ENCODE data around the gene TRPC4. TPM values are rescaled to one million over a fixed set of nuclear protein-coding genes. Genes with fewer than 3 reads are reported as not detected.

The TRPC4 gene
- total RNA-seq, 2 experiments from 2014 or later, result not detected

GRCh38 chr13:37602733-37603381 is 266.7 kb downstream of the TRPC4 start:
- no peaks in the 10 kb centered on the region for H3K27me3 ChIP-seq (ENCODE audit: control insufficient read depth in 1 of 2, insufficient read depth in 2 of 2, low read length in 2 of 2)
- ChIA-PET POLR2A (no interaction called here), CTCF (no interaction called here)
- H3K27me3 Mint-ChIP-seq, result no peaks in the 10 kb centered on the region
- TF ChIP-seq CTCF (IDR thresholded peaks at IDR 0.05), result no peak
- intact Hi-C loops (cut with DNase I, micrococcal nuclease), result no loop called here
- ATAC-seq (ENCODE audit: poor library complexity) (no peak), DNase-seq (no peak)
- H3K36me3 ChIP-seq (ENCODE audit: insufficient read depth, low read length), result no peaks in the 10 kb centered on the region
- H3K36me3 Mint-ChIP-seq (ENCODE audit: low read depth), result no peaks in the 10 kb centered on the region
- H3K9me3 Mint-ChIP-seq, result no peaks in the 10 kb centered on the region
- no peaks in the 10 kb centered on the region for H3K4me1 ChIP-seq (ENCODE audit: insufficient read depth, low read length)
- H3K27ac Mint-ChIP-seq, result no peak overlapping the region
- no peaks in the 10 kb centered on the region for H3K9me3 ChIP-seq (ENCODE audit: control insufficient read depth in 1 of 2, insufficient read depth in 1 of 2, low read length in 2 of 2)
- H3K4me3 ChIP-seq (ENCODE audit: low read length), result no peak overlapping the region
- no peak overlapping the region for H3K27ac ChIP-seq (ENCODE audit: low read depth in 1 of 2, low read length in 2 of 2)
- H3K4me1 Mint-ChIP-seq (ENCODE audit: low read depth), result no peaks in the 10 kb centered on the region
- H3K4me3 Mint-ChIP-seq, result no peak overlapping the region

- H3K4me1 Mint-ChIP-seq (ENCODE audit: low read depth), result no peaks in the 10 kb centered on the region
- H3K4me3 ChIP-seq (ENCODE audit: low read length), result no peak overlapping the region
- H3K27me3 ChIP-seq (ENCODE audit: control insufficient read depth in 1 of 2, insufficient read depth in 2 of 2, low read length in 2 of 2), result no peaks in the 10 kb centered on the region
- ChIA-PET CTCF (no interaction called here), POLR2A (no interaction called here)
- no peaks in the 10 kb centered on the region for H3K36me3 Mint-ChIP-seq (ENCODE audit: low read depth)
- no peaks in the 10 kb centered on the region for H3K27me3 Mint-ChIP-seq
- no peak overlapping the region for H3K27ac ChIP-seq (ENCODE audit: low read depth in 1 of 2, low read length in 2 of 2)
- no peak overlapping the region for H3K27ac Mint-ChIP-seq
- ATAC-seq (ENCODE audit: poor library complexity), result no peak
- no peaks in the 10 kb centered on the region for H3K4me1 ChIP-seq (ENCODE audit: insufficient read depth, low read length)
- H3K9me3 Mint-ChIP-seq, result no peaks in the 10 kb centered on the region
- no peaks in the 10 kb centered on the region for H3K9me3 ChIP-seq (ENCODE audit: control insufficient read depth in 1 of 2, insufficient read depth in 1 of 2, low read length in 2 of 2)
- TF ChIP-seq CTCF (IDR thresholded peaks at IDR 0.05), result no peak
- no peak overlapping the region for H3K4me3 Mint-ChIP-seq
- DNase-seq, result no peak
- intact Hi-C loops (cut with DNase I, micrococcal nuclease), result no loop called here
- H3K36me3 ChIP-seq (ENCODE audit: insufficient read depth, low read length), result no peaks in the 10 kb centered on the region
Observed at GRCh38 chr13:37601648-37602440, 267.7 kb downstream of the TRPC4 start.

GRCh38 chr13:37599519-37599918 is 270.1 kb downstream of the TRPC4 start:
- POLR2A ChIA-PET, result no interaction called here
- CTCF ChIA-PET, result no interaction called here
- no peaks in the 10 kb centered on the region for H3K36me3 Mint-ChIP-seq (ENCODE audit: low read depth)

More at GRCh38 chr13:37599519-37599918, 270.1 kb downstream of the TRPC4 start:
- no peaks in the 10 kb centered on the region for H3K9me3 Mint-ChIP-seq
- no peak overlapping the region for H3K27ac ChIP-seq (ENCODE audit: low read depth in 1 of 2, low read length in 2 of 2)
- H3K27me3 ChIP-seq (ENCODE audit: control insufficient read depth in 1 of 2, insufficient read depth in 2 of 2, low read length in 2 of 2), result no peaks in the 10 kb centered on the region
- ATAC-seq (ENCODE audit: poor library complexity) (no peak), DNase-seq (no peak)
- TF ChIP-seq CTCF (IDR thresholded peaks at IDR 0.05), result no peak
- no peaks in the 10 kb centered on the region for H3K4me1 Mint-ChIP-seq (ENCODE audit: low read depth)
- H3K4me3 Mint-ChIP-seq, result no peak overlapping the region
- no peaks in the 10 kb centered on the region for H3K9me3 ChIP-seq (ENCODE audit: control insufficient read depth in 1 of 2, insufficient read depth in 1 of 2, low read length in 2 of 2)
- H3K27me3 Mint-ChIP-seq, result no peaks in the 10 kb centered on the region
- H3K4me1 ChIP-seq (ENCODE audit: insufficient read depth, low read length), result no peaks in the 10 kb centered on the region
- no peak overlapping the region for H3K4me3 ChIP-seq (ENCODE audit: low read length)
- no peak overlapping the region for H3K27ac Mint-ChIP-seq
- intact Hi-C loops (cut with DNase I, micrococcal nuclease), result no loop called here
- H3K36me3 ChIP-seq (ENCODE audit: insufficient read depth, low read length), result no peaks in the 10 kb centered on the region
